Measurements from ENCODE around the gene ZNF407.

The ZNF407 gene

DNA sequence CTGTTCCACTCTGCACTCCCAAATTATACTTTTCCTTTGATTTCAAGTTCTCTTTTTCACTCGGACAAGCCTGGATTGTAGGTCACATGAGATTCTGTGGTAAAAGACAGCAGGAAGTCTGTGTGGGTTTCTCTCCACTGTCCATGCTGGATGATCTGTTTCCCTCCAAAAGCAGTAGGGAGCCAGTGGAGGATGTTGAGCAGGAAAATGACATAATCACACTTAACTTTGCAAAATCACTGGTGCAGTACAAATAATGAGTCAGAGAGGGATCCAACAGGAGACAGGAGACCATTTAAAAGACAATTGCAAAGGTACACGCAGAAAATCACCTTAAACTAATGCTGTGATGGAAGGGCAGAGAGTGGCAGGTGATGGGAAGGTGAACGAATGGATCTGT is 301.3 kb downstream of the ZNF407 start (continued):
- TF ChIP-seq ZNF157 (tag by site-specific recombination; IDR thresholded peaks at IDR 0.05) (no peak), ZNF324 (tag by site-specific recombination; IDR thresholded peaks at IDR 0.05) (no peak), ZNF133 (tag by site-specific recombination; IDR thresholded peaks at IDR 0.05) (no peak), ZNF223 (tag by site-specific recombination; IDR thresholded peaks at IDR 0.05) (no peak), ZBTB8A (tag by site-specific recombination; IDR thresholded peaks at IDR 0.05) (no peak), ZNF501 (tag by site-specific recombination; IDR thresholded peaks at IDR 0.05) (no peak), ZNF558 (tag by site-specific recombination; IDR thresholded peaks at IDR 0.05) (no peak), ZNF138 (tag by site-specific recombination; IDR thresholded peaks at IDR 0.05; ENCODE audit: borderline replicate concordance) (no peak), PRDM1 (tag by site-specific recombination; IDR thresholded peaks at IDR 0.05) (peak; percentile 40), ZNF571 (tag by site-specific recombination; IDR thresholded peaks at IDR 0.05) (no peak), ZNF544 (tag by site-specific recombination; IDR thresholded peaks at IDR 0.05) (no peak), ZNF174 (tag by site-specific recombination; IDR thresholded peaks at IDR 0.05) (no peak), ZNF433 (tag by site-specific recombination; IDR thresholded peaks at IDR 0.05; ENCODE audit: low read depth) (no peak), ZNF366 (tag by site-specific recombination; conservative IDR thresholded peaks at IDR 0.05) (peak; percentile 42; the same call in 1 of the 2 replicates), ZNF155 (tag by site-specific recombination; IDR thresholded peaks at IDR 0.05) (no peak), ZNF704 (tag by site-specific recombination; IDR thresholded peaks at IDR 0.05) (no peak), EGR2 (tag by site-specific recombination; IDR thresholded peaks at IDR 0.05; ENCODE audit: low read depth) (no peak), ZNF549 (tag by site-specific recombination; IDR thresholded peaks at IDR 0.05) (no peak), ZNF16 (tag by site-specific recombination; IDR thresholded peaks at IDR 0.05; ENCODE audit: low read depth) (peak; percentile 52; the same call in 1 of the 2 replicates), KLF17 (tag by site-specific recombination; IDR thresholded peaks at IDR 0.05) (no peak), ZNF530 (tag by site-specific recombination; IDR thresholded peaks at IDR 0.05; ENCODE audit: low read depth) (no peak), ZBTB48 (tag by site-specific recombination; IDR thresholded peaks at IDR 0.05) (no peak), GLI4 (tag by site-specific recombination; IDR thresholded peaks at IDR 0.05) (no peak), KLF9 (tag by site-specific recombination; IDR thresholded peaks at IDR 0.05; ENCODE audit: low read depth) (no peak), KLF8 (tag by site-specific recombination; IDR thresholded peaks at IDR 0.05) (0 out of 2 replicates have a peak, but pooled peaks have one; percentile 15), PRDM6 (tag by site-specific recombination; IDR thresholded peaks at IDR 0.05) (peak; percentile 55; the same call in 1 of the 2 replicates)
- TF ChIP-seq, protein P1, sequence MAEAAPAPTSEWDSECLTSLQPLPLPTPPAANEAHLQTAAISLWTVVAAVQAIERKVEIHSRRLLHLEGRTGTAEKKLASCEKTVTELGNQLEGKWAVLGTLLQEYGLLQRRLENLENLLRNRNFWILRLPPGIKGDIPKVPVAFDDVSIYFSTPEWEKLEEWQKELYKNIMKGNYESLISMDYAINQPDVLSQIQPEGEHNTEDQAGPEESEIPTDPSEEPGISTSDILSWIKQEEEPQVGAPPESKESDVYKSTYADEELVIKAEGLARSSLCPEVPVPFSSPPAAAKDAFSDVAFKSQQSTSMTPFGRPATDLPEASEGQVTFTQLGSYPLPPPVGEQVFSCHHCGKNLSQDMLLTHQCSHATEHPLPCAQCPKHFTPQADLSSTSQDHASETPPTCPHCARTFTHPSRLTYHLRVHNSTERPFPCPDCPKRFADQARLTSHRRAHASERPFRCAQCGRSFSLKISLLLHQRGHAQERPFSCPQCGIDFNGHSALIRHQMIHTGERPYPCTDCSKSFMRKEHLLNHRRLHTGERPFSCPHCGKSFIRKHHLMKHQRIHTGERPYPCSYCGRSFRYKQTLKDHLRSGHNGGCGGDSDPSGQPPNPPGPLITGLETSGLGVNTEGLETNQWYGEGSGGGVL (tag by site-specific recombination; IDR thresholded peaks at IDR 0.05) = peak; percentile 61
- TF ChIP-seq, protein P2, sequence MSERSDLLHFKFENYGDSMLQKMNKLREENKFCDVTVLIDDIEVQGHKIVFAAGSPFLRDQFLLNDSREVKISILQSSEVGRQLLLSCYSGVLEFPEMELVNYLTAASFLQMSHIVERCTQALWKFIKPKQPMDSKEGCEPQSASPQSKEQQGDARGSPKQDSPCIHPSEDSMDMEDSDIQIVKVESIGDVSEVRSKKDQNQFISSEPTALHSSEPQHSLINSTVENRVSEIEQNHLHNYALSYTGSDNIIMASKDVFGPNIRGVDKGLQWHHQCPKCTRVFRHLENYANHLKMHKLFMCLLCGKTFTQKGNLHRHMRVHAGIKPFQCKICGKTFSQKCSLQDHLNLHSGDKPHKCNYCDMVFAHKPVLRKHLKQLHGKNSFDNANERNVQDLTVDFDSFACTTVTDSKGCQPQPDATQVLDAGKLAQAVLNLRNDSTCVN (tag by site-specific recombination; optimal IDR thresholded peaks at IDR 0.05) = no peak
- TF ChIP-seq, protein P3, sequence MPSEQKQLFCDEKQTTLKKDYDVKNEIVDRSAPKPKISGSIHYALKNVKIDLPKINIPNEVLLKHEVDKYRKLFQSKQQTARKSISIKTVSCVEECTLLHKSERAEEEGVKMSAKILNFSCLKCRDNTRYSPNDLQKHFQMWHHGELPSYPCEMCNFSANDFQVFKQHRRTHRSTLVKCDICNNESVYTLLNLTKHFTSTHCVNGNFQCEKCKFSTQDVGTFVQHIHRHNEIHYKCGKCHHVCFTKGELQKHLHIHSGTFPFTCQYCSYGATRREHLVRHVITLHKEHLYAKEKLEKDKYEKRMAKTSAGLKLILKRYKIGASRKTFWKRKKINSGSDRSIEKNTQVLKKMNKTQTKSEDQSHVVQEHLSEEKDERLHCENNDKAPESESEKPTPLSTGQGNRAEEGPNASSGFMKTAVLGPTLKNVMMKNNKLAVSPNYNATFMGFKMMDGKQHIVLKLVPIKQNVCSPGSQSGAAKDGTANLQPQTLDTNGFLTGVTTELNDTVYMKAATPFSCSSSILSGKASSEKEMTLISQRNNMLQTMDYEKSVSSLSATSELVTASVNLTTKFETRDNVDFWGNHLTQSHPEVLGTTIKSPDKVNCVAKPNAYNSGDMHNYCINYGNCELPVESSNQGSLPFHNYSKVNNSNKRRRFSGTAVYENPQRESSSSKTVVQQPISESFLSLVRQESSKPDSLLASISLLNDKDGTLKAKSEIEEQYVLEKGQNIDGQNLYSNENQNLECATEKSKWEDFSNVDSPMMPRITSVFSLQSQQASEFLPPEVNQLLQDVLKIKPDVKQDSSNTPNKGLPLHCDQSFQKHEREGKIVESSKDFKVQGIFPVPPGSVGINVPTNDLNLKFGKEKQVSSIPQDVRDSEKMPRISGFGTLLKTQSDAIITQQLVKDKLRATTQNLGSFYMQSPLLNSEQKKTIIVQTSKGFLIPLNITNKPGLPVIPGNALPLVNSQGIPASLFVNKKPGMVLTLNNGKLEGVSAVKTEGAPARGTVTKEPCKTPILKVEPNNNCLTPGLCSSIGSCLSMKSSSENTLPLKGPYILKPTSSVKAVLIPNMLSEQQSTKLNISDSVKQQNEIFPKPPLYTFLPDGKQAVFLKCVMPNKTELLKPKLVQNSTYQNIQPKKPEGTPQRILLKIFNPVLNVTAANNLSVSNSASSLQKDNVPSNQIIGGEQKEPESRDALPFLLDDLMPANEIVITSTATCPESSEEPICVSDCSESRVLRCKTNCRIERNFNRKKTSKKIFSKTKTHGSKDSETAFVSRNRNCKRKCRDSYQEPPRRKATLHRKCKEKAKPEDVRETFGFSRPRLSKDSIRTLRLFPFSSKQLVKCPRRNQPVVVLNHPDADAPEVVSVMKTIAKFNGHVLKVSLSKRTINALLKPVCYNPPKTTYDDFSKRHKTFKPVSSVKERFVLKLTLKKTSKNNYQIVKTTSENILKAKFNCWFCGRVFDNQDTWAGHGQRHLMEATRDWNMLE (tag by site-specific recombination; conservative IDR thresholded peaks at IDR 0.05; ENCODE audit: low read depth) = peak; percentile 30; the same call in 1 of the 2 replicates

All from HEK293 (cell line).